Neural progenitor cell (in vitro differentiated cells): Measurements from ENCODE around the gene SLTM.

Experiments used
- EZH2phosphoT487 ChIP-seq: fragments of 200-600 bp; sonication (generic); IDR thresholded peaks from 2 replicates; pipeline ENCODE4 v1.6.1; 2017; ENCODE audit warnings: antibody characterized with exemption
- TF ChIP-seq, protein P1 (sequence below): fragments of 200-600 bp; sonication (generic); IDR thresholded peaks from 2 replicates; pipeline ENCODE4 v1.5.1; 2017; ENCODE audit warnings: antibody characterized with exemption, mild to moderate bottlenecking

DNA sequence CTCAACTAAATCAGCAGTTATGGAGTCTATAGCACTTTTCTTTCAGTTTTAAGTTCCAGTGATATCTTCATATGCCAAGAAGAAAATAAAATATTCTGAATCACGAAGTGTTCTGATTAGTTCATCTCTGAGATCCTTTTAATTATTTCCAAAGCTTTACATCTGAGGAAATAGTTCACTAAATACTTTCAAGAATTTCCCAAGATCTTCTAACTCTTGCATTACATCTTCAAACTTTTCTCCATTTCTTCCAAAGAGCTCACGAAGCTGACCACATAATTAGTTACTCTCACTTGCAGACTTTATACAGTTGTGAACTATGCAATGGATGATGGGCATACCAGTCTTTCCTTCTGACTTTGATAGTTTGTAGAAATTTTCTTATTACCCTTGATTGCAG lies 49.8 kb upstream of the SLTM start:
- TF ChIP-seq, protein P1, sequence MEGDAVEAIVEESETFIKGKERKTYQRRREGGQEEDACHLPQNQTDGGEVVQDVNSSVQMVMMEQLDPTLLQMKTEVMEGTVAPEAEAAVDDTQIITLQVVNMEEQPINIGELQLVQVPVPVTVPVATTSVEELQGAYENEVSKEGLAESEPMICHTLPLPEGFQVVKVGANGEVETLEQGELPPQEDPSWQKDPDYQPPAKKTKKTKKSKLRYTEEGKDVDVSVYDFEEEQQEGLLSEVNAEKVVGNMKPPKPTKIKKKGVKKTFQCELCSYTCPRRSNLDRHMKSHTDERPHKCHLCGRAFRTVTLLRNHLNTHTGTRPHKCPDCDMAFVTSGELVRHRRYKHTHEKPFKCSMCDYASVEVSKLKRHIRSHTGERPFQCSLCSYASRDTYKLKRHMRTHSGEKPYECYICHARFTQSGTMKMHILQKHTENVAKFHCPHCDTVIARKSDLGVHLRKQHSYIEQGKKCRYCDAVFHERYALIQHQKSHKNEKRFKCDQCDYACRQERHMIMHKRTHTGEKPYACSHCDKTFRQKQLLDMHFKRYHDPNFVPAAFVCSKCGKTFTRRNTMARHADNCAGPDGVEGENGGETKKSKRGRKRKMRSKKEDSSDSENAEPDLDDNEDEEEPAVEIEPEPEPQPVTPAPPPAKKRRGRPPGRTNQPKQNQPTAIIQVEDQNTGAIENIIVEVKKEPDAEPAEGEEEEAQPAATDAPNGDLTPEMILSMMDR: no peak
- no peak for TF ChIP-seq EZH2phosphoT487
